Muscle of leg (tissue), 11 donors: ENCODE results near the gene SMARCD3. TPM values are rescaled to one million over a fixed set of nuclear protein-coding genes. Genes with fewer than 3 reads are reported as not detected.

ENCODE experiments used
- DNase-seq: peaks from one replicate; pipeline ENCODE4 v3.0.0; 2013
- H3K27ac ChIP-seq: one replicate; pipeline ENCODE4 v1.5.1; 2013; ENCODE audit warnings: mild to moderate bottlenecking, low read length, control low read depth
- H3K27me3 ChIP-seq: one replicate; pipeline ENCODE4 v1.6.1; 2013; ENCODE audit warnings: low read length; ENCODE audit not compliant: control insufficient read depth, insufficient read depth
- H3K36me3 ChIP-seq: one replicate; pipeline ENCODE4 v1.6.1; 2013; ENCODE audit warnings: low read length; ENCODE audit not compliant: control insufficient read depth, insufficient read depth
- H3K4me1 ChIP-seq: one replicate; pipeline ENCODE4 v1.6.1; 2013; ENCODE audit warnings: low read length; ENCODE audit not compliant: control insufficient read depth, insufficient read depth
- H3K4me3 ChIP-seq: one replicate; pipeline ENCODE4 v1.5.1; 2013; ENCODE audit warnings: low read length, control low read depth
- H3K9me3 ChIP-seq: replicated peaks from 2 replicates; pipeline ENCODE4 v1.6.1; 2013; ENCODE audit warnings: low read depth, low read length; ENCODE audit not compliant: control insufficient read depth
- WGBS: methylation state at CpG from one replicate; pipeline ENCODE4 v1.1.5; 2013; ENCODE audit warnings: missing lambda C conversion rate; ENCODE audit not compliant: insufficient coverage; 5-methylcytosine and 5-hydroxymethylcytosine counted together
- polyA plus RNA-seq, 8 donors: library from polyadenylated mRNA; unstranded; fragments of 120-200 nt; gene quantifications; one replicate each; pipeline versions ENCODE4 v1.2.1 to v1.2.3, GENCODE V29; 2013; ENCODE audit warnings: inconsistent platforms in 1 of 8, low replicate concordance in 1 of 8; ENCODE audit not compliant: insufficient read length in 8 of 8, insufficient read depth in 1 of 8
- total RNA-seq: library from RNA; stranded (reverse); fragments of 120-200 nt; gene quantifications from one replicate; pipeline ENCODE4 v1.2.4, GENCODE V29; 2013

SMARCD3 gene
- total and polyA plus RNA-seq, 9 donors, result 106 to 180 (median 137) TPM

DNA sequence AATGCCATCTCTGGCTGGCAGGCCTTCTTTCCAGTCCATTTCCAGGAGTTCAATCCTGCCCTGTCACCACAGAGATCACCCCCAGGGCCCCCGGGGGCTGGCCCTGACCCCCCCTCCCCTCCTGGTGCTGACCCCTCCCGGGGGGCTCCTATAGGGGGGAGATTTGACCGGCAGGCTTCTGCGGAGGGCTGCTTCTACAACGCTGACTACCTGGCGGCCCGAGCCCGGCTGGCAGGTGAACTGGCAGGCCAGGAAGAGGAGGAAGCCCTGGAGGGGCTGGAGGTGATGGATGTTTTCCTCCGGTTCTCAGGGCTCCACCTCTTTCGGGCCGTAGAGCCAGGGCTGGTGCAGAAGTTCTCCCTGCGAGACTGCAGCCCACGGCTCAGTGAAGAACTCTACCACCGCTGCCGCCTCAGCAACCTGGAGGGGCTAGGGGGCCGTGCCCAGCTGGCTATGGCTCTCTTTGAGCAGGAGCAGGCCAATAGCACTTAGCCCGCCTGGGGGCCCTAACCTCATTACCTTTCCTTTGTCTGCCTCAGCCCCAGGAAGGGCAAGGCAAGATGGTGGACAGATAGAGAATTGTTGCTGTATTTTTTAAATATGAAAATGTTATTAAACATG, 10.2 kb downstream of the SMARCD3 start:
- 69% methylated on average over 11 of the region's 17 CpGs for WGBS
- Histone ChIP-seq H3K4me1 (peaks cover 24% of the 10 kb centered on the region), H3K27me3 (no peaks in the 10 kb centered on the region), H3K36me3 (peaks cover 87% of the 10 kb centered on the region), H3K9me3 (no peaks in the 10 kb centered on the region), H3K4me3 (no peak overlapping the region), H3K27ac (no peak overlapping the region)
- DNase-seq, result no peak

DNA sequence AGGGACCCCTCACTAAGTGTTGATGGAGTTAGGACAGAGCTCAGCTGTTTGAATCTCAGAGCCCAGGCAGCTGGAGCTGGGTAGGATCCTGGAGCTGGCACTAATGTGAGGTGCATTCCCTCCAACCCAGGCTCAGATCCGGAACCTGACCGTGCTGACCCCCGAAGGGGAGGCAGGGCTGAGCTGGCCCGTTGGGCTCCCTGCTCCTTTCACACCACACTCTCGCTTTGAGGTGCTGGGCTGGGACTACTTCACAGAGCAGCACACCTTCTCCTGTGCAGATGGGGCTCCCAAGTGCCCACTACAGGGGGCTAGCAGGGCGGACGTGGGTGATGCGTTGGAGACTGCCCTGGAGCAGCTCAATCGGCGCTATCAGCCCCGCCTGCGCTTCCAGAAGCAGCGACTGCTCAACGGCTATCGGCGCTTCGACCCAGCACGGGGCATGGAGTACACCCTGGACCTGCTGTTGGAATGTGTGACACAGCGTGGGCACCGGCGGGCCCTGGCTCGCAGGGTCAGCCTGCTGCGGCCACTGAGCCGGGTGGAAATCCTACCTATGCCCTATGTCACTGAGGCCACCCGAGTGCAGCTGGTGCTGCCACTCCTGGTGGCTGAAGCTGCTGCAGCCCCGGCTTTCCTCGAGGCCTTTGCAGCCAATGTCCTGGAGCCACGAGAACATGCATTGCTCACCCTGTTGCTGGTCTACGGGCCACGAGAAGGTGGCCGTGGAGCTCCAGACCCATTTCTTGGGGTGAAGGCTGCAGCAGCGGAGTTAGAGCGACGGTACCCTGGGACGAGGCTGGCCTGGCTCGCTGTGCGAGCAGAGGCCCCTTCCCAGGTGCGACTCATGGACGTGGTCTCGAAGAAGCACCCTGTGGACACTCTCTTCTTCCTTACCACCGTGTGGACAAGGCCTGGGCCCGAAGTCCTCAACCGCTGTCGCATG, 11.0 kb downstream of the SMARCD3 start:
- DNase-seq, result no peak
- Histone ChIP-seq H3K36me3 (peaks cover 81% of the 10 kb centered on the region), H3K27ac (no peak overlapping the region), H3K4me1 (peaks cover 26% of the 10 kb centered on the region), H3K27me3 (no peaks in the 10 kb centered on the region), H3K4me3 (no peak overlapping the region), H3K9me3 (no peaks in the 10 kb centered on the region)
- WGBS, result 82% methylated on average over 40 of the region's 44 CpGs

DNA sequence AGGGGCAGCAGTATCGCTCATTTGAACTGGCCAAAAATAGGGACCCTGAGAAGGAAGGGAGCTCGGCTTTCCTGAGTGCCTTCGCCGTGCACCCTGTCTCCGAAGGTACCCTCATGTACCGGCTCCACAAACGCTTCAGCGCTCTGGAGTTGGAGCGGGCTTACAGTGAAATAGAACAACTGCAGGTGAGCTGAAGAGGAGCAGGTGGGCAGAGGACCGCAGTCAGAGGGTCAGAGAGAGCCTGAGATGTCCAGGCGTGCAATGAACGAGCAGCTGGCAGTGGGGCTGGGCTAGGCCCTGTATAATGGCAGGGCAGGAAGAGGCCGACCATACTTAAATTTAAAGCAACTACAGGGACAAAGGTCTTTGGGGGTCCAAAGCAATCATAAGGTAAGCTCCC, 12.1 kb downstream of the SMARCD3 start:
- Histone ChIP-seq H3K4me1 (peaks cover 31% of the 10 kb centered on the region), H3K9me3 (no peaks in the 10 kb centered on the region), H3K27ac (no peak overlapping the region), H3K36me3 (peaks cover 70% of the 10 kb centered on the region), H3K4me3 (no peak overlapping the region), H3K27me3 (no peaks in the 10 kb centered on the region)
- 81% methylated on average over 12 of the region's 13 CpGs for WGBS
- DNase-seq, result no peak

DNA sequence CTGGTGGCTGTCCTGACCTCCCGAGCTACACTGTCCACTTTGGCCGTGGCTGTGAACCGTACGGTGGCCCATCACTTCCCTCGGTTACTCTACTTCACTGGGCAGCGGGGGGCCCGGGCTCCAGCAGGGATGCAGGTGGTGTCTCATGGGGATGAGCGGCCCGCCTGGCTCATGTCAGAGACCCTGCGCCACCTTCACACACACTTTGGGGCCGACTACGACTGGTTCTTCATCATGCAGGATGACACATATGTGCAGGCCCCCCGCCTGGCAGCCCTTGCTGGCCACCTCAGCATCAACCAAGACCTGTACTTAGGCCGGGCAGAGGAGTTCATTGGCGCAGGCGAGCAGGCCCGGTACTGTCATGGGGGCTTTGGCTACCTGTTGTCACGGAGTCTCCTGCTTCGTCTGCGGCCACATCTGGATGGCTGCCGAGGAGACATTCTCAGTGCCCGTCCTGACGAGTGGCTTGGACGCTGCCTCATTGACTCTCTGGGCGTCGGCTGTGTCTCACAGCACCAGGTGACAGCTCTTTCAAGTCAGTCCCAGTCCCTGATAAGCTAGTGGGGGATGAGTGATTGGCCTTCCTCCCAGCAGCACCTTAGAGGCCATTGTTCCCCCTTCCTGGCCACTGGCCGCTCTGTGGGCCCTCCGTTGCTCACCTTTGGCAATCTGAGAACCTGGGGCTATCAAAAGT, 13.3 kb downstream of the SMARCD3 start:
- H3K4me3 ChIP-seq, result no peak overlapping the region
- 88% methylated on average over 22 of the region's 28 CpGs for WGBS
- no peak for DNase-seq
- peaks cover 29% of the 10 kb centered on the region for H3K4me1 ChIP-seq
- H3K27ac ChIP-seq, result no peak overlapping the region
- H3K36me3 ChIP-seq, result peaks cover 59% of the 10 kb centered on the region
- H3K27me3 ChIP-seq, result no peaks in the 10 kb centered on the region
- H3K9me3 ChIP-seq, result no peaks in the 10 kb centered on the region

DNA sequence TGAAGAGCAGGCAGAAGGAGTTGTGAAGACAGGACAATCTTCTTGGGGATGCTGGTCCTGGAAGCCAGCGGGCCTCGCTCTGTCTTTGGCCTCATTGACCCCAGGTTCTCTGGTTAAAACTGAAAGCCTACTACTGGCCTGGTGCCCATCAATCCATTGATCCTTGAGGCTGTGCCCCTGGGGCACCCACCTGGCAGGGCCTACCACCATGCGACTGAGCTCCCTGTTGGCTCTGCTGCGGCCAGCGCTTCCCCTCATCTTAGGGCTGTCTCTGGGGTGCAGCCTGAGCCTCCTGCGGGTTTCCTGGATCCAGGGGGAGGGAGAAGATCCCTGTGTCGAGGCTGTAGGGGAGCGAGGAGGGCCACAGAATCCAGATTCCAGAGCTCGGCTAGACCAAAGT, 14.7 kb downstream of the SMARCD3 start:
- Histone ChIP-seq H3K4me3 (no peak overlapping the region), H3K27ac (no peak overlapping the region), H3K36me3 (peaks cover 44% of the 10 kb centered on the region), H3K27me3 (no peaks in the 10 kb centered on the region), H3K9me3 (no peaks in the 10 kb centered on the region), H3K4me1 (peaks cover 29% of the 10 kb centered on the region)
- DNase-seq, result no peak
- 71% methylated on average over 6 of the region's 9 CpGs for WGBS

DNA sequence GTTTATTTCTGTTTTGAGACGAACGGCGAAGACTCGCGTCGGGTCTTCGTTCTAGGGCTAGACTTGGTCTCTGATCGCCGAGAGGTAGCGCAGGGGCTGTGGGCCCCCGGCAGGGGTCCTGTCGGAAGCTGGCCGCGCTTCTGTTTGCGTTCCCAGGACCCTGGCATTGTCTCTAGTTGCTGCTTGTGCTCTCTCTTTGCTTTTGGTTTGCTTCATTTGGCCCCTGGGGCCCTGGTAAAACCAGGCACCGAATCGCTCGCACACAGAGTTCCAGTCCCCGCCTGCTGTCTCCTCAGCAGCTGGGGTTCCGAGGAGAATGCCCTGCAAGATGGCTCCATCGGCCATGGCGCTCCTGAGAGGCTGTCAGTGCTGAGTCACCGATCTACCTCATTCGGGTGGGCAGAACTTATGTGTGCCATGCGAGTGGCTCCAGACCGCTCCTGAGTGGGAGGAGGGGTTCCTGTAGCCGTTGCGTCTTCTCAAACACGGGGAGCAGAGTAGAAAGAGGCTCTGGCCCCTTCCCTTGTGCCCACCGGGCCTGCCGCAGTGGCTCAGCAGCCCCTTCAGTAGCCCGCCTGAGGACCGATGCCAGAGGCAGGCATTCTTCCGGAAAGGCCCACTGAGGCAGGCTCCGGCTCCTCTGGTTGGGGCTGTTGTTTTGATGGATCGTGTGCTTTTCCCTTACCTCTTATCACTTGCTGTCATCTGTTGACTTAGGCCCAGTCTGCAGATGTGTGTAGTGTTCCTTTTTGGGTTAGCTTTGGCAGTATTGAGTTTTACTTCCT, 15.4 kb downstream of the SMARCD3 start:
- H3K36me3 ChIP-seq, result peaks cover 37% of the 10 kb centered on the region
- 3% methylated on average over 26 of the region's 36 CpGs for WGBS
- H3K4me3 ChIP-seq, result peak overlapping the region; percentile 91
- no peaks in the 10 kb centered on the region for H3K27me3 ChIP-seq
- peak; percentile 43 for DNase-seq
- peaks cover 29% of the 10 kb centered on the region for H3K4me1 ChIP-seq
- H3K9me3 ChIP-seq, result no peaks in the 10 kb centered on the region
- H3K27ac ChIP-seq, result peak overlapping the region; percentile 74

DNA sequence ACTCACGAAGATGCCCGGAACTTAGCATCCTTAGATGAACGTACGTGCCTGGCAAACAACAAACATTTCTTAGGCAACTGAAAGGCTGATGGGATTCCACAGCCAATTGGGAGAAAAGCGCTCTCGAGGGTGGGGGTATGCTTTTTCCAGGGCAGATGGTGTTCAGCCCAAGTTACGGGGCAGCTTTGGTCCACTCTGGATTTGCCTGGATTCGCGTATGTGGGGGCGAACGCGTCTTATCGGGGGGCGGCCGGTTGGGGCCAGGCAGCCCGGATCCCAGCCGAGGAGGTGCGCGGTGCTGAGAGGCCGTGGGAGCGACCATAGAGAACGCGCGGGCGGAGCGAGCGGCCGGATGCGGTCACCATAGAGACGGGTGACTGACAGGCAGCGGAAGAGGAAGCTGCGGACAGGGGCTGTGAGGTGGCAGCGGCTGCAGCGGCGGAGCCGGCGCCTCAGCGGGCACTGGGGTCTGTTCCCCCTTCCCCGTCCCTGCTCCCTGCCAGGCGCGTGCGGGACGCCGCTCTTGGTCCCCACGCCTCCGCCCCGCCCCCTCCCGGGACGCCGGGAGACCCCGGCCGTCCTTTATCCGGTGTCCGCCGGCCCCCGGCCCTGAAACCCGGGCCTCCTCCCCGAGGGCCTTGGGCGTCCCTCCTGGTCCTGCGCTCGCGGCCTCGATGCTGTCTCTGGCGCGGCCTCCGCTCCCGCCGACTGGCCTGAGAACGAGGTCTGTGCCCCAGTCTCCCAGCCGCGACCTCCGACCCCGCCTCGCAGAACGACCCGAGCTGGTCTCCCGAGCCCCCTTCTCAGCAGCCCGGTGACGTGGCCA, 16.2 kb downstream of the SMARCD3 start, which contains the start of gene CHPF2:
Gene CHPF2, plus strand, starts transcription at position 393 of the 826 bp plus-strand sequence. CDS start 1,529 bp downstream, outside the sequence.
- Histone ChIP-seq H3K27ac (peak within 1 kb of the TSS; percentile 74), H3K27me3 (no peaks in the 10 kb centered on the region), H3K4me1 (peaks cover 26% of the 10 kb centered on the region), H3K4me3 (peak within 1 kb of the TSS; percentile 91), H3K36me3 (peaks cover 29% of the 10 kb centered on the region), H3K9me3 (no peaks in the 10 kb centered on the region)
- under 1% methylated on average over 78 of the region's 79 CpGs for WGBS
- peak; percentile 94 for DNase-seq

DNA sequence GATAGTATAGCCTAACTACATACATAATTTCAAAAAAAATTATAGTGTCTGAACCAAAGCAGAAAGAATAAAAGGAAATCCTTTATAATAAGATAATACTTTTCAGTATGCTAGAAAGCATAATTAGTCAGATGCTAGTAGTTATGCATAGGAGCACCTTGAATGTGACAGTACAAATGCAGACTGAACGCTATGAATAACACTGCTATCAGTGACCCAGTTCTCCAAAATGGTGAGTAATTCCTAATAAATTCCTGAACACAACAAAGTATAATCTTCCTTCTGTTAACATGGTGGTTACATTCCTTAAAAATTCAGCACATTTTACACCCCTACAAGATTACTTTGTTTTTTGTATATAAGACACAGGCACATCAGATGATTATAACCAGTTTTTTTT, 17.4 kb downstream of the SMARCD3 start:
- WGBS, result no CpG with 5 or more reads among the region's 1 CpG
- DNase-seq, result no peak
- Histone ChIP-seq H3K4me3 (no peak overlapping the region), H3K9me3 (no peaks in the 10 kb centered on the region), H3K27ac (no peak overlapping the region), H3K4me1 (peaks cover 29% of the 10 kb centered on the region), H3K27me3 (no peaks in the 10 kb centered on the region), H3K36me3 (peaks cover 17% of the 10 kb centered on the region)

DNA sequence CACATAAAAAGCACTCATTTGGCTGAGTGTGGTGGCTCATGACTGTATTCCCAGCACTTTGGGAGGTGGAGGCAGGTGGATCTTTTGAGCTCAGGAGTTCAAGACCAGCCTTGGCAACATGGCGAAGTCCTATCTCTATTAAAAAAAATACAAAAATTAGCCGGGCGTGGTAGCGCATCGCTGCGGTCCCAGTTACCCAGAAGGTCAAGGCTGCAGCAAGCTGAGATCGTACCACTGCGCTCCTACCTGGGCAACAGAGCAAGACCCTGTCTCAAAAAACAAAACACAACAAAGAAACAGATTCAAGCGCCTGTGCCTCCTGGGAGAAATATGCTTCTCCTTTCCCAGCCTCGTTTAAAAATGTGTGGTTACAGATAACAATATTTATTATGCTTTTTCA, 19.2 kb downstream of the SMARCD3 start:
- no peaks in the 10 kb centered on the region for H3K27me3 ChIP-seq
- no peaks in the 10 kb centered on the region for H3K9me3 ChIP-seq
- peaks cover 16% of the 10 kb centered on the region for H3K36me3 ChIP-seq
- no CpG with 5 or more reads among the region's 10 CpGs for WGBS
- no peak overlapping the region for H3K4me3 ChIP-seq
- no peak for DNase-seq
- H3K4me1 ChIP-seq, result peaks cover 32% of the 10 kb centered on the region
- H3K27ac ChIP-seq, result no peak overlapping the region
